Measurements from ENCODE around the gene XRCC1. TPM values are rescaled to one million over a fixed set of nuclear protein-coding genes. Genes with fewer than 3 reads are reported as not detected.

XRCC1 gene
- total and polyA plus RNA-seq, 10 of the 15 experiments (the other 5 are each of a cell fraction or from before 2014, with no cell fraction given) = 2.0 to 51.1 (median 33.7) TPM

GRCh38 chr19:43532962-43533545 lies 42.3 kb downstream of the XRCC1 start, which contains the start of gene ZNF575 (continued):
- TF ChIP-seq BCL3 (IDR thresholded peaks at IDR 0.05; ENCODE audit: borderline replicate concordance, insufficient read depth, low read depth, low read length, poor library complexity, severe bottlenecking) (peak; percentile 56), ZSCAN29 (IDR thresholded peaks at IDR 0.05) (no peak), POLR2AphosphoS2 (IDR thresholded peaks at IDR 0.05; ENCODE audit: low read depth, low read length) (no peak), ZNF384 (IDR thresholded peaks at IDR 0.05; ENCODE audit: borderline replicate concordance, low read depth, low read length) (no peak), WRNIP1 (IDR thresholded peaks at IDR 0.05; ENCODE audit: borderline replicate concordance, low read depth, low read length) (no peak), SRF (IDR thresholded peaks at IDR 0.05; ENCODE audit: low read depth in 2 of 2, low read length in 2 of 2) (no peak), IRF5 (IDR thresholded peaks at IDR 0.05; ENCODE audit: borderline replicate concordance) (no peak), ESRRA (IDR thresholded peaks at IDR 0.05; ENCODE audit: low read length) (no peak), BHLHE40 (IDR thresholded peaks at IDR 0.05; ENCODE audit: borderline replicate concordance in 1 of 2, low read depth in 2 of 2, low read length in 1 of 2) (peak; percentile 30 to 49; a peak in 1 of 4 replicates), SKIL (IDR thresholded peaks at IDR 0.05; ENCODE audit: low read depth, poor library complexity, severe bottlenecking) (peak; percentile 19), PAX8 (IDR thresholded peaks at IDR 0.05) (no peak), NRF1 (conservative IDR thresholded peaks at IDR 0.05; ENCODE audit: low read depth, low read length) (peak; percentile 65), TBL1XR1 (IDR thresholded peaks at IDR 0.05; ENCODE audit: low read depth, low read length) (no peak), SIN3A (IDR thresholded peaks at IDR 0.05; ENCODE audit: low read depth, low read length) (peak; percentile 43; the same call in 1 of the 2 replicates), CHD2 (IDR thresholded peaks at IDR 0.05; ENCODE audit: borderline replicate concordance, low read depth, low read length) (0 out of 2 replicates have a peak, but pooled peaks have one; percentile 63), SMARCA5 (IDR thresholded peaks at IDR 0.05) (no peak), YY1 (IDR thresholded peaks at IDR 0.05; ENCODE audit: low read depth, low read length) (peak; percentile 61), CBX5 (IDR thresholded peaks at IDR 0.05; ENCODE audit: low read depth) (no peak), NFXL1 (IDR thresholded peaks at IDR 0.05; ENCODE audit: borderline replicate concordance) (no peak), KAT2A (conservative IDR thresholded peaks at IDR 0.05; ENCODE audit: control insufficient read depth, low read depth, low read length) (no peak), SMAD1 (IDR thresholded peaks at IDR 0.05; ENCODE audit: low read depth, partially characterized antibody) (no peak), REST (IDR thresholded peaks at IDR 0.05; ENCODE audit: low read depth, low read length) (no peak), SP1 (IDR thresholded peaks at IDR 0.05; ENCODE audit: low read depth, low read length) (no peak)

Data from GM12878 (cell line).